Activated T-cell treated with anti-CD3 and anti-CD28 coated beads for 48 hours (primary cell): ENCODE data around the gene RPGR.

ENCODE experiments used
- DNase-seq: peaks from one replicate; pipeline ENCODE4 v3.0.0-alpha.2; 2020; ENCODE audit warnings: low read depth

The RPGR gene

GRCh38 chrX:38249965-38250364 lies 77.3 kb downstream of the RPGR start:
- DNase-seq: no peak

GRCh38 chrX:38247051-38247450 lies 80.3 kb downstream of the RPGR start:
- DNase-seq: no peak

GRCh38 chrX:38240541-38240940 lies 86.8 kb downstream of the RPGR start:
- no peak for DNase-seq

- DNase-seq: no peak
These were observed 90.3 kb downstream of the RPGR start for GRCh38 chrX:38236901-38237615.

- no peak for DNase-seq
These were observed 93.2 kb downstream of the RPGR start for GRCh38 chrX:38233891-38234667.

- DNase-seq: no peak
These were observed 95.1 kb downstream of the RPGR start for GRCh38 chrX:38232079-38232686.

- DNase-seq: no peak
These were observed 102.2 kb downstream of the RPGR start for GRCh38 chrX:38225093-38225492.

GRCh38 chrX:38224160-38224559 lies 103.1 kb downstream of the RPGR start:
- DNase-seq: no peak

GRCh38 chrX:38221391-38221929 lies 105.8 kb downstream of the RPGR start:
- DNase-seq: no peak

- no peak for DNase-seq
These were observed 106.6 kb downstream of the RPGR start, which contains the start of gene SRPX for GRCh38 chrX:38220415-38221390. SRPX (minus strand) TSS chrX:38220871; CDS start chrX:38220792, 79 bp downstream.

GRCh38 chrX:38220024-38220414 lies 107.3 kb downstream of the RPGR start:
- DNase-seq: no peak
